ENCODE measurements around the gene SHMT2. TPM values are rescaled to one million over a fixed set of nuclear protein-coding genes. Genes with fewer than 3 reads are reported as not detected.
A peak's percentile ranks its signal among the peaks of the same experiment; 100 is the strongest.

Gene SHMT2
- total RNA-seq, 1 experiment from 2014 or later: 210 TPM

- no peaks in the 10 kb centered on the region for H3K9me2 ChIP-seq (replicated peaks; ENCODE audit: low read length)
- no peak overlapping the region for H3K9ac ChIP-seq (ENCODE audit: low read length)
- H3F3A ChIP-seq (ENCODE audit: low read length, unreplicated experiment): no peaks in the 10 kb centered on the region
- no peak overlapping the region for H3K4me2 ChIP-seq (ENCODE audit: low read length)
- ATAC-seq (no peak), DNase-seq (peak; percentile 52)
- no peaks in the 10 kb centered on the region for H3K79me2 ChIP-seq (ENCODE audit: low read length)
- H3K36me3 ChIP-seq (ENCODE audit: low read depth, low read length): peaks cover 5% of the 10 kb centered on the region; the same call in 1 of the 2 replicates
- ChIA-PET POLR2A (ENCODE audit: unreplicated experiment) (no interaction called here), CTCF (interaction anchor here (0.6 to 0.7 kb wide), 4 partner anchors 34 to 756 kb away, joined by 3 to 9 read pairs (median 7); partner anchors contain the start of gene RBMS2)
- no peaks in the 10 kb centered on the region for H3K9me3 ChIP-seq (ENCODE audit: low read length)
- H4K20me1 ChIP-seq (ENCODE audit: low read length): no peaks in the 10 kb centered on the region
- H3K27ac ChIP-seq (ENCODE audit: low read length): no peak overlapping the region
- BruUV-seq (replicated peaks): no TSS peak
- H3K27me3 ChIP-seq (ENCODE audit: low read length): no peaks in the 10 kb centered on the region
- intact Hi-C loops (cut with micrococcal nuclease): no loop called here
- peaks cover 16% of the 10 kb centered on the region for H3K4me1 ChIP-seq (ENCODE audit: insufficient read depth, low read length)
- H2AFZ ChIP-seq (ENCODE audit: low read length): no peak overlapping the region
- no peak for TF ChIP-seq EZH2 (IDR thresholded peaks at IDR 0.05; ENCODE audit: low read length, unreplicated experiment)
- peak; percentile 70 for TF ChIP-seq CTCF (conservative IDR thresholded peaks at IDR 0.05; ENCODE audit: low read depth, low read length)
- H3K4me3 ChIP-seq (ENCODE audit: low read length): no peak overlapping the region
These were observed 47.5 kb downstream of the SHMT2 start for GRCh38 chr12:57276935-57277563.

GRCh38 chr12:57278465-57279381 is 49.2 kb downstream of the SHMT2 start:
- no TSS peak for BruUV-seq (replicated peaks)
- H3K9me3 ChIP-seq (ENCODE audit: low read length): no peaks in the 10 kb centered on the region
- intact Hi-C loops (cut with micrococcal nuclease): no loop called here
- H4K20me1 ChIP-seq (ENCODE audit: low read length): no peaks in the 10 kb centered on the region
- ChIA-PET CTCF (no interaction called here), POLR2A (ENCODE audit: unreplicated experiment) (no interaction called here)
- no peak overlapping the region for H3K9ac ChIP-seq (ENCODE audit: low read length)
- no peaks in the 10 kb centered on the region for H3K79me2 ChIP-seq (ENCODE audit: low read length)
- DNase-seq: no peak
- H3K27ac ChIP-seq (ENCODE audit: low read length): no peak overlapping the region
- H3K4me2 ChIP-seq (ENCODE audit: low read length): no peak overlapping the region
- H3K36me3 ChIP-seq (ENCODE audit: low read depth, low read length): peaks cover 3% of the 10 kb centered on the region
- no peak overlapping the region for H2AFZ ChIP-seq (ENCODE audit: low read length)
- TF ChIP-seq EZH2phosphoT487 (IDR thresholded peaks at IDR 0.05; ENCODE audit: borderline replicate concordance, low read length) (no peak), EZH2 (IDR thresholded peaks at IDR 0.05; ENCODE audit: low read length, unreplicated experiment) (no peak), CTCF (conservative IDR thresholded peaks at IDR 0.05; ENCODE audit: low read depth, low read length) (no peak)
- ATAC-seq: no peak
- no peaks in the 10 kb centered on the region for H3K27me3 ChIP-seq (ENCODE audit: low read length)
- H3K4me3 ChIP-seq (ENCODE audit: low read length): no peak overlapping the region
- H3F3A ChIP-seq (ENCODE audit: low read length, unreplicated experiment): no peaks in the 10 kb centered on the region
- no peaks in the 10 kb centered on the region for H3K9me2 ChIP-seq (replicated peaks; ENCODE audit: low read length)
- H3K4me1 ChIP-seq (ENCODE audit: insufficient read depth, low read length): peaks cover 29% of the 10 kb centered on the region
